Stimulated activated naive CD4-positive, alpha-beta T cell (primary cell): ENCODE data around the gene AUP1.
A peak's percentile ranks its signal among the peaks of the same experiment; 100 is the strongest.

Experiments
- DNase-seq, 6 experiments: peaks; one replicate each; lab custom pipeline; 2025; lab: John Stamatoyannopoulos, UW

The AUP1 gene

GRCh38 chr2:74513605-74514367 is 15.7 kb downstream of the AUP1 start:
- DNase-seq = peak in 2 of 6 experiments; percentile 20 to 28

GRCh38 chr2:74512744-74513604 is 16.5 kb downstream of the AUP1 start:
- DNase-seq = no peak

GRCh38 chr2:74511104-74511989 is 18.2 kb downstream of the AUP1 start:
- no peak for DNase-seq

- DNase-seq = no peak
These were observed 19.2 kb downstream of the AUP1 start for GRCh38 chr2:74510272-74510671.

- peak in 2 of 6 experiments; percentile 13 to 51 for DNase-seq
These were observed 21.5 kb downstream of the AUP1 start for GRCh38 chr2:74507926-74508520.

- DNase-seq = peak; percentile 94 to 100 (median 98)
These were observed 22.2 kb downstream of the AUP1 start, which contains the start of gene PCGF1 for GRCh38 chr2:74507145-74507925. TSS of gene PCGF1 (minus strand) at chr2:74507695. CDS start at chr2:74507668, 27 bp downstream.

GRCh38 chr2:74505448-74506246 is 23.9 kb downstream of the AUP1 start:
- no peak for DNase-seq

- DNase-seq = no peak
These were observed 24.9 kb downstream of the AUP1 start for GRCh38 chr2:74504591-74504990.

- no peak for DNase-seq
These were observed 25.7 kb downstream of the AUP1 start for GRCh38 chr2:74503506-74504475.

- no peak for DNase-seq
These were observed 26.6 kb downstream of the AUP1 start for GRCh38 chr2:74502720-74503505.

GRCh38 chr2:74502147-74502719 is 27.3 kb downstream of the AUP1 start:
- no peak for DNase-seq

GRCh38 chr2:74501335-74502071 is 28.0 kb downstream of the AUP1 start:
- no peak for DNase-seq

- DNase-seq = no peak
These were observed 28.9 kb downstream of the AUP1 start for GRCh38 chr2:74500578-74500946.

- DNase-seq = no peak
These were observed 29.4 kb downstream of the AUP1 start for GRCh38 chr2:74499940-74500577.

- DNase-seq = no peak
These were observed 30.1 kb downstream of the AUP1 start, which contains the start of gene LBX2 for GRCh38 chr2:74499267-74499939. TSS of gene LBX2 (minus strand) at chr2:74499603. CDS start at chr2:74499537, 66 bp downstream.
